ENCODE measurements around the gene IFTAP. TPM values are rescaled to one million over a fixed set of nuclear protein-coding genes. Genes with fewer than 3 reads are reported as not detected.

The IFTAP gene
- total RNA-seq, 1 experiment from 2014 or later = 19.9 TPM

DNA sequence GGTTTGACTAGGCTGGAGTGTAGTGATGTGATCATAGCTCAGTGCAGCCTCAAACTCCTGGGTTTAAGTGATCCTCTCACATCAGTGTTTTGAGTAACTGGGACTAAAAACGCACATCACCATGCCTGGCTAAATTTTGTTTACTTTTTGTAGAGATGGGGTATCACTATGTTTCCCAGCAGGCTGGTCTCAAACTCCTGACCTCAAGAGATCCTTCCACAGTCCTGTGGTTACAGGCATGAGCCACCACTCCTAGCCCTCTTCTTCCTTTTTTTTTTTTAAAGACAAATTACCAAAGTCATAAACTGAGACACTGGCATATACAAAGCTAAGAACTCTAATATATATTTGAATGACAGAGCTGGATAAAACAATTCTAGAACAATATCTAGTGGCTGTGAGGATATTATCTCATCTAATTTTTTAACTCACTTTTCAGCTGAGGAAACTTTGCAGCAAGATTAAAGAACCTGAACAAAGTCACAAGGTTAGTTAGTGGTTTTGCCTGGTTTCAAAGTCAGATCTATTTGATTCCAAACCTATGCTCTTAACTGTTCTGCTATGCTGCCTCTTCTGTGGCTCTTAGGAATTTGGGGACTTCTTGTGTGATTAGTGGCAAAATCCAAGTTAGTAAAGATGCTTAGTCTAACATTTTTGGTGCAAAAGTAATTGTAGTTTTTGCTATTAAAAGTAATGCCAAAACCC lies 99.0 kb downstream of the IFTAP start:
- Histone ChIP-seq H3K56ac (ENCODE audit: insufficient read length, low read depth, low read length) (no peak overlapping the region), H4K8ac (replicated peaks; ENCODE audit: insufficient read length, low read depth, low read length) (no peak overlapping the region), H3K4me1 (ENCODE audit: insufficient read depth, low read length) (no peaks in the 10 kb centered on the region), H3K9ac (ENCODE audit: extremely low read depth, insufficient read length, low read length) (no peak overlapping the region), H3K79me2 (ENCODE audit: insufficient read depth, low read length) (no peaks in the 10 kb centered on the region), H2BK15ac (ENCODE audit: low read depth, low read length) (no peak overlapping the region), H3K9me3 (ENCODE audit: control insufficient read depth, low read depth, low read length) (no peaks in the 10 kb centered on the region), H4K91ac (ENCODE audit: insufficient read length, low read depth, low read length) (no peak overlapping the region), H2AFZ (ENCODE audit: low read length) (no peak overlapping the region), H2AK5ac (ENCODE audit: insufficient read length, low read length) (no peak overlapping the region), H2BK12ac (ENCODE audit: insufficient read length, low read depth, low read length) (no peak overlapping the region), H3K79me1 (ENCODE audit: insufficient read depth, low read depth, low read length, poor library complexity, severe bottlenecking) (no peaks in the 10 kb centered on the region), H4K20me1 (ENCODE audit: control insufficient read depth, insufficient read depth, insufficient read length) (no peaks in the 10 kb centered on the region), H3K27me3 (ENCODE audit: insufficient read depth, low read length) (no peaks in the 10 kb centered on the region), H3K23me2 (ENCODE audit: insufficient read length, low read depth, low read length, poor library complexity, severe bottlenecking) (no peaks in the 10 kb centered on the region), H2BK20ac (ENCODE audit: low read depth, low read length, poor library complexity, severe bottlenecking) (no peak overlapping the region), H3K23ac (ENCODE audit: insufficient read length, low read depth, low read length) (no peak overlapping the region), H3T11ph (ENCODE audit: low read length) (no peak overlapping the region), H3K4ac (ENCODE audit: low read depth, low read length) (no peak overlapping the region), H3K14ac (ENCODE audit: insufficient read depth, low read length) (no peak overlapping the region), H4K5ac (ENCODE audit: insufficient read length, low read depth, low read length) (no peak overlapping the region), H3K18ac (ENCODE audit: insufficient read length, low read depth, low read length) (no peak overlapping the region), H2BK5ac (ENCODE audit: insufficient read length, low read length) (no peak overlapping the region), H3K27ac (ENCODE audit: insufficient read length, low read depth, low read length) (no peak overlapping the region), H3K4me2 (ENCODE audit: insufficient read depth, insufficient read length, low read length) (no peak overlapping the region), H2BK120ac (ENCODE audit: low read depth, low read length, poor library complexity, severe bottlenecking) (no peak overlapping the region)
- Mint-ChIP-seq H3K4me3 (no peak overlapping the region), H3K9me3 (no peaks in the 10 kb centered on the region), H3K27ac (no peak overlapping the region), H3K4me1 (0 out of 4 replicates have a peak, but pooled peaks cover 0 to 4% of the 10 kb centered on the region in 2 experiments), H3K36me3 (ENCODE audit: insufficient read depth in 1 of 3, low read depth in 3 of 3) (no peaks in the 10 kb centered on the region), H3K27me3 (ENCODE audit: low read depth) (peaks cover 2% of the 10 kb centered on the region; the same call in 1 of the 2 replicates)
- DNase-seq = no peak
- no CpG with 5 or more reads among the region's 1 CpG for WGBS (ENCODE audit: extremely low coverage, insufficient read length, low lambda C conversion rate)
- TF ChIP-seq CTCF (conservative IDR thresholded peaks at IDR 0.05) = no peak

Measured in H9 (cell line).